Upper lobe of left lung (tissue), 6 donors: ENCODE measurements around the gene CCNG2. TPM values are rescaled to one million over a fixed set of nuclear protein-coding genes. Genes with fewer than 3 reads are reported as not detected.

ENCODE experiments used
- ATAC-seq, 2 donors: fragments of 200-7000 bp; cut with Tn5 transposase; one replicate each; pipeline ENCODE4 v1.9.1; 2022; ENCODE audit warnings: mild to moderate bottlenecking in 2 of 2, moderate library complexity in 2 of 2; ENCODE audit not compliant: low FRiP score in 2 of 2
- DNase-seq, 2 donors: peaks; one replicate each; pipeline ENCODE4 v3.0.0-alpha.2; 2019 to 2020
- H3K27ac ChIP-seq, 4 donors: fragments of 200-600 bp; sonication (generic); one replicate each; pipeline ENCODE4 v1.5.1; 2016 to 2019
- H3K27me3 ChIP-seq, 4 donors: fragments of 200-600 bp; sonication (generic); one replicate each; pipeline ENCODE4 v1.5.1; 2017 to 2019
- H3K36me3 ChIP-seq, 4 donors: fragments of 200-600 bp; sonication (generic); one replicate each; pipeline ENCODE4 v1.5.1; 2016 to 2019
- H3K4me1 ChIP-seq, 4 donors: fragments of 200-600 bp; sonication (generic); one replicate each; pipeline ENCODE4 v1.5.1; 2018 to 2019
- H3K4me3 ChIP-seq, 4 donors: fragments of 200-600 bp; sonication (generic); one replicate each; pipeline ENCODE4 v1.5.1; 2017 to 2019; ENCODE audit warnings: mild to moderate bottlenecking in 2 of 4, moderate library complexity in 1 of 4
- H3K9me3 ChIP-seq, 4 donors: fragments of 200-600 bp; sonication (generic); one replicate each; pipeline ENCODE4 v1.5.1; 2018 to 2019
- CTCF ChIP-seq, 6 experiments: fragments of 450-650 bp in 4 of 6; fragments of 200-600 bp in 2 of 6; sonication (generic) in 2 of 6; IDR thresholded peaks; one replicate each; pipeline ENCODE4 v1.5.1; 2016 to 2019; ENCODE audit warnings: antibody characterized with exemption in 6 of 6
- EP300 ChIP-seq, 4 donors: sonication (generic); formaldehyde crosslinking; IDR thresholded peaks; one replicate each; pipeline ENCODE4 v1.5.1; 2017; ENCODE audit warnings: antibody characterized with exemption in 4 of 4, control low read depth in 2 of 4
- POLR2A ChIP-seq, 4 donors: fragments of 450-650 bp; IDR thresholded peaks; one replicate each; pipeline ENCODE4 v1.5.1; 2016 to 2017; ENCODE audit warnings: antibody characterized with exemption in 4 of 4, mild to moderate bottlenecking in 2 of 4
- POLR2AphosphoS5 ChIP-seq, 2 donors: sonication (generic); formaldehyde crosslinking; IDR thresholded peaks; one replicate each; pipeline ENCODE4 v1.5.1; 2017; ENCODE audit warnings: antibody characterized with exemption in 2 of 2
- WGBS, 2 donors: methylation state at CpG; one replicate each; pipeline ENCODE4 v1.1.5; 2017 to 2018; 5-methylcytosine and 5-hydroxymethylcytosine counted together
- total RNA-seq, 6 donors: library from RNA; depleted of rRNA in 4 of 6; stranded (reverse); fragments of >200 nt in 4 of 6; gene quantifications; one replicate each; pipeline versions ENCODE4 v1.1.0 to v1.2.1, GENCODE V29; 2016 to 2021
- donor health status: DM: no; HTN: no; CAD: no; lungs with moderate emphysema.
- donor health status: DM: no; HTN: yes; CAD: no; lungs with severe emphysema.

Gene CCNG2
- total RNA-seq, 6 donors from 2014 or later: 14.1 to 50.5 (median 27.3) TPM

GRCh38 chr4:77197361-77197760, 40.4 kb downstream of the CCNG2 start:
- WGBS, 2 donors: 87 to 89% methylated on average over 5 of the region's 5 CpGs
- H3K4me1 ChIP-seq: no peaks in the 10 kb centered on the region
- H3K9me3 ChIP-seq: no peaks in the 10 kb centered on the region
- no peaks in the 10 kb centered on the region for H3K36me3 ChIP-seq
- TF ChIP-seq POLR2A (IDR thresholded peaks at IDR 0.05) (no peak), EP300 (IDR thresholded peaks at IDR 0.05) (no peak), POLR2AphosphoS5 (IDR thresholded peaks at IDR 0.05) (no peak), CTCF (IDR thresholded peaks at IDR 0.05) (no peak)
- ATAC-seq (no peak), DNase-seq (no peak)
- H3K27me3 ChIP-seq: no peaks in the 10 kb centered on the region
- H3K27ac ChIP-seq: no peak overlapping the region
- H3K4me3 ChIP-seq: no peak overlapping the region

- H3K27me3 ChIP-seq: no peaks in the 10 kb centered on the region
- no peak for TF ChIP-seq POLR2A (IDR thresholded peaks at IDR 0.05)
- no peak for TF ChIP-seq EP300 (IDR thresholded peaks at IDR 0.05)
- TF ChIP-seq POLR2AphosphoS5 (IDR thresholded peaks at IDR 0.05): no peak
- TF ChIP-seq CTCF (IDR thresholded peaks at IDR 0.05): no peak
- ATAC-seq (no peak), DNase-seq (no peak)
- H3K9me3 ChIP-seq: no peaks in the 10 kb centered on the region
- no peaks in the 10 kb centered on the region for H3K4me1 ChIP-seq
- no peak overlapping the region for H3K27ac ChIP-seq
- WGBS, 2 donors: 71 to 72% methylated on average over 2 of the region's 2 CpGs
- no peaks in the 10 kb centered on the region for H3K36me3 ChIP-seq
- no peak overlapping the region for H3K4me3 ChIP-seq
Observed at GRCh38 chr4:77197831-77198230, 40.8 kb downstream of the CCNG2 start.

GRCh38 chr4:77199276-77199675, 42.3 kb downstream of the CCNG2 start:
- Histone ChIP-seq H3K27me3 (no peaks in the 10 kb centered on the region), H3K27ac (no peak overlapping the region), H3K36me3 (no peaks in the 10 kb centered on the region), H3K4me3 (no peak overlapping the region), H3K4me1 (no peaks in the 10 kb centered on the region), H3K9me3 (no peaks in the 10 kb centered on the region)
- no peak for ATAC-seq
- WGBS, 2 donors: 86 to 90% methylated on average over 2 of the region's 2 CpGs
- TF ChIP-seq POLR2A (IDR thresholded peaks at IDR 0.05): no peak
- TF ChIP-seq EP300 (IDR thresholded peaks at IDR 0.05): no peak
- no peak for TF ChIP-seq POLR2AphosphoS5 (IDR thresholded peaks at IDR 0.05)
- no peak for TF ChIP-seq CTCF (IDR thresholded peaks at IDR 0.05)
- no peak for DNase-seq

- DNase-seq (no peak), ATAC-seq (no peak)
- Histone ChIP-seq H3K36me3 (no peaks in the 10 kb centered on the region), H3K4me3 (no peak overlapping the region), H3K27ac (no peak overlapping the region), H3K9me3 (no peaks in the 10 kb centered on the region), H3K27me3 (no peaks in the 10 kb centered on the region), H3K4me1 (no peaks in the 10 kb centered on the region)
- 100% methylated on average over 1 of the region's 1 CpG for WGBS, 2 donors
- TF ChIP-seq EP300 (IDR thresholded peaks at IDR 0.05) (no peak), POLR2AphosphoS5 (IDR thresholded peaks at IDR 0.05) (no peak), POLR2A (IDR thresholded peaks at IDR 0.05) (no peak), CTCF (IDR thresholded peaks at IDR 0.05) (no peak)
Observed at GRCh38 chr4:77199701-77200100, 42.7 kb downstream of the CCNG2 start.

GRCh38 chr4:77201343-77201742, 44.3 kb downstream of the CCNG2 start:
- Histone ChIP-seq H3K4me3 (no peak overlapping the region), H3K27ac (no peak overlapping the region), H3K27me3 (no peaks in the 10 kb centered on the region), H3K36me3 (no peaks in the 10 kb centered on the region), H3K9me3 (no peaks in the 10 kb centered on the region), H3K4me1 (no peaks in the 10 kb centered on the region)
- 92 to 96% methylated on average over 1 of the region's 1 CpG for WGBS, 2 donors
- no peak for ATAC-seq
- no peak for TF ChIP-seq EP300 (IDR thresholded peaks at IDR 0.05)
- TF ChIP-seq CTCF (IDR thresholded peaks at IDR 0.05): no peak
- TF ChIP-seq POLR2AphosphoS5 (IDR thresholded peaks at IDR 0.05): no peak
- no peak for TF ChIP-seq POLR2A (IDR thresholded peaks at IDR 0.05)
- DNase-seq: no peak
